Activated T-cell treated with anti-CD3 and anti-CD28 coated beads, Interleukin-2, amount 50 U/mL, for 48 hours (primary cell): Measurements from ENCODE around the gene PIK3C2B.

Source experiments
- DNase-seq, 2 experiments: peaks; one replicate each; pipeline ENCODE4 v3.0.0-alpha.2; 2020

Gene PIK3C2B

GRCh38 chr1:204477036-204477740 is 17.4 kb downstream of the PIK3C2B start:
- no peak for DNase-seq

GRCh38 chr1:204476563-204476962 is 18.0 kb downstream of the PIK3C2B start:
- no peak for DNase-seq

- DNase-seq = no peak
Observed at GRCh38 chr1:204475656-204476432, 18.8 kb downstream of the PIK3C2B start.

GRCh38 chr1:204473400-204473965 is 21.1 kb downstream of the PIK3C2B start:
- no peak for DNase-seq

GRCh38 chr1:204472660-204473059 is 21.9 kb downstream of the PIK3C2B start:
- no peak for DNase-seq

GRCh38 chr1:204471687-204472086 is 22.9 kb downstream of the PIK3C2B start:
- DNase-seq = no peak

GRCh38 chr1:204469304-204469703 is 25.3 kb downstream of the PIK3C2B start:
- no peak for DNase-seq

GRCh38 chr1:204468766-204469302 is 25.8 kb downstream of the PIK3C2B start:
- DNase-seq = no peak

- no peak for DNase-seq
Observed at GRCh38 chr1:204468206-204468605, 26.4 kb downstream of the PIK3C2B start.

- no peak for DNase-seq
Observed at GRCh38 chr1:204466416-204467405, 27.9 kb downstream of the PIK3C2B start.

- DNase-seq = no peak
Observed at GRCh38 chr1:204465546-204466415, 28.8 kb downstream of the PIK3C2B start.

- DNase-seq = no peak
Observed at GRCh38 chr1:204464701-204465100, 29.9 kb downstream of the PIK3C2B start.

GRCh38 chr1:204464187-204464631 is 30.4 kb downstream of the PIK3C2B start:
- DNase-seq = peak; percentile 34 to 42

GRCh38 chr1:204463125-204464060 is 31.2 kb downstream of the PIK3C2B start:
- no peak for DNase-seq

GRCh38 chr1:204462229-204462561 is 32.4 kb downstream of the PIK3C2B start:
- DNase-seq = no peak

GRCh38 chr1:204461331-204462228 is 33.0 kb downstream of the PIK3C2B start:
- DNase-seq = peak in 1 of 2 experiments; percentile 35

- DNase-seq = no peak
Observed at GRCh38 chr1:204460346-204460745, 34.3 kb downstream of the PIK3C2B start.

GRCh38 chr1:204459706-204460105 is 34.9 kb downstream of the PIK3C2B start:
- DNase-seq = no peak

- DNase-seq = no peak
Observed at GRCh38 chr1:204457666-204458065, 36.9 kb downstream of the PIK3C2B start.
